Gastrocnemius medialis (tissue), 4 donors: Measurements from ENCODE around the gene MRPS2.

ENCODE experiments used
- POLR2A ChIP-seq, 2 donors: fragments of 450-650 bp; IDR thresholded peaks; one replicate each; pipeline ENCODE4 v1.6.1; 2017; ENCODE audit warnings: antibody characterized with exemption in 2 of 2, mild to moderate bottlenecking in 2 of 2, moderate library complexity in 2 of 2
- TF ChIP-seq, protein P1 (sequence below), 5 experiments: fragments of 450-650 bp in 3 of 5; fragments of 200-600 bp in 2 of 5; sonication (generic) in 2 of 5; IDR thresholded peaks in 4 of 5; conservative IDR thresholded peaks in 1 of 5; 1 replicate in 4 of 5; 2 replicates in 1 of 5; pipeline ENCODE4 v1.5.1; 2016 to 2019; ENCODE audit warnings: antibody characterized with exemption in 5 of 5, mild to moderate bottlenecking in 3 of 5, moderate library complexity in 3 of 5

DNA sequence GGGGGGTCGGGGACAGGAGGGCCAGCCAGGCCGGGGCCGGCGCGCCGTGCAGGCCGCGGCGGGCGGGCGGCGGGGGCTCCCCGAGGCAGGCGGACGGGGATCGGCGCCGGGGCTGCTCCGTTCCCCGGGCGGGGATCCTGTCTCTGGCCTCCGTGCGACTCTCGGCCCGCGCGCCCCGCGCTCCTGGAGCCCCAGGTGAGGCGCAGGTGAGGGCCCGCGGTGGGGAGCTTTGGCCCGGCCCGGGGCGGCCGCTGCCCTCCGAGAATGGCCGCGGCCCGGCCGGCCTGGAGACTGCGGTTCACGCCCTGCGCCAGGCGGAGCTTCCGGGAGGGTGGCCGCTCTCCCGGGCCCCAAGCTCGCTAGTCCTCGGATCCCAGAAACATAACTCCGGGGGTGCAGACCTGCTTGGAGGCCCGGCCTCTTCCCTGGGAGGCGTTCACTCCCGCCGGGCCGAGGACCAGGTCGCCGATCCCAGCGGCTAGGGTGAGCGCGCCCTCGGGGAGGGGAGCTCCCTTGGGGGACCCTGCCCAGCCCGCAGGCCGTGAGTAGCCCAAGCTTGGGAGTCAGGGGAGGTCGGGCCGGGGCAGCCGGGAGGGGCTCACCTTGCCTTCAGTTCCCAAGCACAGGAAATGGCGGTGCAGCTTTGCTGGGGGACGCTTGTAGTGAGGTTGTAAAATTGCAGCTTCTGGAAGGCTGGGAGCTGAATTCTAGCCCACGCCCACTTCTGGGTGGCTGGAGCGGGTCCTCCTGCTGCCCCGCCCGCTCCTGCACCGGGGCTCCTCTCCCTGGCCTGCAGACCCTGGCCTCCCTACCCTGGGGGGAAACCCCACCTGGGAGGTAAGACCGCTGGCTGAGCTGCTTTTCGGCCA, 20.2 kb upstream of the MRPS2 start:
- TF ChIP-seq, protein P1, sequence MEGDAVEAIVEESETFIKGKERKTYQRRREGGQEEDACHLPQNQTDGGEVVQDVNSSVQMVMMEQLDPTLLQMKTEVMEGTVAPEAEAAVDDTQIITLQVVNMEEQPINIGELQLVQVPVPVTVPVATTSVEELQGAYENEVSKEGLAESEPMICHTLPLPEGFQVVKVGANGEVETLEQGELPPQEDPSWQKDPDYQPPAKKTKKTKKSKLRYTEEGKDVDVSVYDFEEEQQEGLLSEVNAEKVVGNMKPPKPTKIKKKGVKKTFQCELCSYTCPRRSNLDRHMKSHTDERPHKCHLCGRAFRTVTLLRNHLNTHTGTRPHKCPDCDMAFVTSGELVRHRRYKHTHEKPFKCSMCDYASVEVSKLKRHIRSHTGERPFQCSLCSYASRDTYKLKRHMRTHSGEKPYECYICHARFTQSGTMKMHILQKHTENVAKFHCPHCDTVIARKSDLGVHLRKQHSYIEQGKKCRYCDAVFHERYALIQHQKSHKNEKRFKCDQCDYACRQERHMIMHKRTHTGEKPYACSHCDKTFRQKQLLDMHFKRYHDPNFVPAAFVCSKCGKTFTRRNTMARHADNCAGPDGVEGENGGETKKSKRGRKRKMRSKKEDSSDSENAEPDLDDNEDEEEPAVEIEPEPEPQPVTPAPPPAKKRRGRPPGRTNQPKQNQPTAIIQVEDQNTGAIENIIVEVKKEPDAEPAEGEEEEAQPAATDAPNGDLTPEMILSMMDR (IDR thresholded peaks at IDR 0.05 in 4 of 5, conservative IDR thresholded peaks at IDR 0.05 in 1 of 5) = no peak
- no peak for TF ChIP-seq POLR2A (IDR thresholded peaks at IDR 0.05)
